NCI-H2227 (cell line): Measurements from ENCODE around the gene DAPK1.

Experiments
- DNase-seq: peaks from one replicate; lab custom pipeline; 2025; ENCODE audit not compliant: unreplicated experiment; lab: John Stamatoyannopoulos, UW

DAPK1 gene

GRCh38 chr9:87516926-87517290 is 19.2 kb downstream of the DAPK1 start:
- no peak for DNase-seq

- no peak for DNase-seq
Measured at GRCh38 chr9:87517732-87518131, 20.1 kb downstream of the DAPK1 start.

GRCh38 chr9:87518702-87519335 is 21.2 kb downstream of the DAPK1 start:
- DNase-seq: no peak

GRCh38 chr9:87519461-87519860 is 21.8 kb downstream of the DAPK1 start:
- DNase-seq: no peak

- no peak for DNase-seq
Measured at GRCh38 chr9:87520172-87520683, 22.6 kb downstream of the DAPK1 start.

GRCh38 chr9:87521834-87522233 is 24.2 kb downstream of the DAPK1 start:
- no peak for DNase-seq

GRCh38 chr9:87524061-87524460 is 26.4 kb downstream of the DAPK1 start:
- no peak for DNase-seq

- DNase-seq: no peak
Measured at GRCh38 chr9:87525546-87526303, 28.1 kb downstream of the DAPK1 start.

- no peak for DNase-seq
Measured at GRCh38 chr9:87527211-87527916, 29.7 kb downstream of the DAPK1 start.

- no peak for DNase-seq
Measured at GRCh38 chr9:87528969-87529368, 31.3 kb downstream of the DAPK1 start.

GRCh38 chr9:87529671-87530070 is 32.0 kb downstream of the DAPK1 start:
- DNase-seq: no peak

GRCh38 chr9:87530716-87531115 is 33.0 kb downstream of the DAPK1 start:
- no peak for DNase-seq

GRCh38 chr9:87531370-87532295 is 34.0 kb downstream of the DAPK1 start:
- DNase-seq: no peak

GRCh38 chr9:87533271-87533670 is 35.6 kb downstream of the DAPK1 start:
- no peak for DNase-seq

GRCh38 chr9:87534036-87534435 is 36.4 kb downstream of the DAPK1 start:
- no peak for DNase-seq

GRCh38 chr9:87534957-87535356 is 37.3 kb downstream of the DAPK1 start:
- DNase-seq: no peak

GRCh38 chr9:87535817-87536539 is 38.3 kb downstream of the DAPK1 start:
- DNase-seq: no peak

- no peak for DNase-seq
Measured at GRCh38 chr9:87537625-87538024, 40.0 kb downstream of the DAPK1 start.

- no peak for DNase-seq
Measured at GRCh38 chr9:87540444-87541105, 42.9 kb downstream of the DAPK1 start.

- no peak for DNase-seq
Measured at GRCh38 chr9:87541663-87542062, 44.0 kb downstream of the DAPK1 start.
